ENCODE data around the gene PLCG2. TPM values are rescaled to one million over a fixed set of nuclear protein-coding genes. Genes with fewer than 3 reads are reported as not detected.

The PLCG2 gene
- total RNA-seq, 1 experiment from 2014 or later, result 6.0 TPM

DNA sequence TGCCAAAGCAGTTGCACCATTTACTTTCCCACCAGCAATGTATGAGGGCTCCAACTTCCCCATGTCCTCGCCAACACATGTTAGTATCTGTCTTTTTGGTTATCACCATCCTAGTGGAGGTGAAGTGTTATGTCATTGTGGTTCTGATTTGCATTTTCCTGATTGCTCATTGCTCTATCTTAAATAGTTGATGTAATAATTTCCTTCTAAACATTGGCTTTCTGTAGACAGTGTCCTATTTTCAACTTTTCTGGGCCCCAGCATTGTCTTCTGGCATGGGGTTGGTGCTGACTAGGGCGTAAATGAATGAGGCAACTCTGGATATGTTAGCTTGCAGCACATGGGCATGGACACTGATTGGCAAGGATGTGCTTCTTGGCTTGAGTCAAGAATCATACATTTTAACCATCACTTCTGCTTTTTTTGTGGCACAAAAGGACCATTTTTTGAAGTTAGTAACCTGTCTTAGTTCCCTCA is 25.1 kb downstream of the PLCG2 start:
- Mint-ChIP-seq H3K4me3 (no peak overlapping the region), H3K4me1 (peaks cover 6 to 9% of the 10 kb centered on the region in 2 experiments; a peak in 3 of 4 replicates), H3K36me3 (ENCODE audit: insufficient read depth in 1 of 3, low read depth in 3 of 3) (no peaks in the 10 kb centered on the region), H3K27me3 (ENCODE audit: low read depth) (no peaks in the 10 kb centered on the region; the same call in 1 of the 2 replicates), H3K9me3 (no peaks in the 10 kb centered on the region), H3K27ac (no peak overlapping the region)
- no peak overlapping the region for H2BK5ac ChIP-seq (ENCODE audit: insufficient read length, low read length)
- no peak overlapping the region for H3K18ac ChIP-seq (ENCODE audit: insufficient read length, low read depth, low read length)
- TF ChIP-seq, protein P1, sequence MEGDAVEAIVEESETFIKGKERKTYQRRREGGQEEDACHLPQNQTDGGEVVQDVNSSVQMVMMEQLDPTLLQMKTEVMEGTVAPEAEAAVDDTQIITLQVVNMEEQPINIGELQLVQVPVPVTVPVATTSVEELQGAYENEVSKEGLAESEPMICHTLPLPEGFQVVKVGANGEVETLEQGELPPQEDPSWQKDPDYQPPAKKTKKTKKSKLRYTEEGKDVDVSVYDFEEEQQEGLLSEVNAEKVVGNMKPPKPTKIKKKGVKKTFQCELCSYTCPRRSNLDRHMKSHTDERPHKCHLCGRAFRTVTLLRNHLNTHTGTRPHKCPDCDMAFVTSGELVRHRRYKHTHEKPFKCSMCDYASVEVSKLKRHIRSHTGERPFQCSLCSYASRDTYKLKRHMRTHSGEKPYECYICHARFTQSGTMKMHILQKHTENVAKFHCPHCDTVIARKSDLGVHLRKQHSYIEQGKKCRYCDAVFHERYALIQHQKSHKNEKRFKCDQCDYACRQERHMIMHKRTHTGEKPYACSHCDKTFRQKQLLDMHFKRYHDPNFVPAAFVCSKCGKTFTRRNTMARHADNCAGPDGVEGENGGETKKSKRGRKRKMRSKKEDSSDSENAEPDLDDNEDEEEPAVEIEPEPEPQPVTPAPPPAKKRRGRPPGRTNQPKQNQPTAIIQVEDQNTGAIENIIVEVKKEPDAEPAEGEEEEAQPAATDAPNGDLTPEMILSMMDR (conservative IDR thresholded peaks at IDR 0.05), result no peak
- H4K8ac ChIP-seq (replicated peaks; ENCODE audit: insufficient read length, low read depth, low read length), result no peak overlapping the region
- no peaks in the 10 kb centered on the region for H3K79me2 ChIP-seq (ENCODE audit: insufficient read depth, low read length)
- no peak overlapping the region for H2BK12ac ChIP-seq (ENCODE audit: insufficient read length, low read depth, low read length)
- H3K4me2 ChIP-seq (ENCODE audit: insufficient read depth, insufficient read length, low read length), result no peak overlapping the region
- no peak overlapping the region for H3K9ac ChIP-seq (ENCODE audit: extremely low read depth, insufficient read length, low read length)
- no CpG with 5 or more reads among the region's 2 CpGs for WGBS (ENCODE audit: extremely low coverage, insufficient read length, low lambda C conversion rate)
- no peak overlapping the region for H4K5ac ChIP-seq (ENCODE audit: insufficient read length, low read depth, low read length)
- H2AK5ac ChIP-seq (ENCODE audit: insufficient read length, low read length), result no peak overlapping the region
- no peaks in the 10 kb centered on the region for H3K79me1 ChIP-seq (ENCODE audit: insufficient read depth, low read depth, low read length, poor library complexity, severe bottlenecking)
- no peaks in the 10 kb centered on the region for H3K23me2 ChIP-seq (ENCODE audit: insufficient read length, low read depth, low read length, poor library complexity, severe bottlenecking)
- no peak overlapping the region for H3K4ac ChIP-seq (ENCODE audit: low read depth, low read length)
- H2BK120ac ChIP-seq (ENCODE audit: low read depth, low read length, poor library complexity, severe bottlenecking), result no peak overlapping the region
- H2BK15ac ChIP-seq (ENCODE audit: low read depth, low read length), result no peak overlapping the region
- no peak overlapping the region for H2AFZ ChIP-seq (ENCODE audit: low read length)
- no peak for DNase-seq
- H4K20me1 ChIP-seq (ENCODE audit: control insufficient read depth, insufficient read depth, insufficient read length), result no peaks in the 10 kb centered on the region
- no peak overlapping the region for H3K27ac ChIP-seq (ENCODE audit: insufficient read length, low read depth, low read length)
- H2BK20ac ChIP-seq (ENCODE audit: low read depth, low read length, poor library complexity, severe bottlenecking), result no peak overlapping the region
- no peak overlapping the region for H4K91ac ChIP-seq (ENCODE audit: insufficient read length, low read depth, low read length)
- no peak overlapping the region for H3T11ph ChIP-seq (ENCODE audit: low read length)
- H3K27me3 ChIP-seq (ENCODE audit: insufficient read depth, low read length), result no peaks in the 10 kb centered on the region
- H3K14ac ChIP-seq (ENCODE audit: insufficient read depth, low read length), result no peak overlapping the region
- no peak overlapping the region for H3K23ac ChIP-seq (ENCODE audit: insufficient read length, low read depth, low read length)
- H3K9me3 ChIP-seq (ENCODE audit: control insufficient read depth, low read depth, low read length), result no peaks in the 10 kb centered on the region
- H3K56ac ChIP-seq (ENCODE audit: insufficient read length, low read depth, low read length), result no peak overlapping the region
- H3K4me1 ChIP-seq (ENCODE audit: insufficient read depth, low read length), result no peaks in the 10 kb centered on the region
